ENCODE data around the gene LRRC56. TPM values are rescaled to one million over a fixed set of nuclear protein-coding genes. Genes with fewer than 3 reads are reported as not detected.

Gene LRRC56
- total and polyA plus RNA-seq, 2 of the 13 experiments (the other 11 are each of a cell fraction or from before 2014, with no cell fraction given) = 0.11 to 0.29 TPM

- TF ChIP-seq PCBP2 (optimal IDR thresholded peaks at IDR 0.05; ENCODE audit: low read depth, low read length, poor library complexity, severe bottlenecking) = no peak
- TF ChIP-seq ZSCAN12 (CRISPR knock-in tag; IDR thresholded peaks at IDR 0.05) = no peak
- TF ChIP-seq ZNF101 (CRISPR knock-in tag; IDR thresholded peaks at IDR 0.05; ENCODE audit: borderline replicate concordance, low read depth) = no peak
- TF ChIP-seq ZNF510 (CRISPR knock-in tag; IDR thresholded peaks at IDR 0.05; ENCODE audit: low read depth) = no peak
- 0 out of 2 replicates have a peak, but pooled peaks have one; percentile 17 for TF ChIP-seq HMG20B (CRISPR knock-in tag; conservative IDR thresholded peaks at IDR 0.05)
- peak; percentile 89 for TF ChIP-seq HNF1A (IDR thresholded peaks at IDR 0.05; ENCODE audit: low read depth)
- peak; percentile 96 for TF ChIP-seq HNF1A (CRISPR knock-in tag; IDR thresholded peaks at IDR 0.05; ENCODE audit: borderline replicate concordance)
- TF ChIP-seq RBM39 (IDR thresholded peaks at IDR 0.05; ENCODE audit: low read depth, low read length, poor library complexity, severe bottlenecking) = no peak
- no peak for TF ChIP-seq SNAPC4 (CRISPR knock-in tag; IDR thresholded peaks at IDR 0.05)
- TF ChIP-seq ZMAT3 (CRISPR knock-in tag; conservative IDR thresholded peaks at IDR 0.05) = no peak
- TF ChIP-seq ZBTB14 (CRISPR knock-in tag; IDR thresholded peaks at IDR 0.05) = peak; percentile 4; the same call in 1 of the 2 replicates
- TF ChIP-seq SP5 (CRISPR knock-in tag; IDR thresholded peaks at IDR 0.05; ENCODE audit: borderline replicate concordance, low read depth) = peak; percentile 61; the same call in 1 of the 2 replicates
- TF ChIP-seq ZNF234 (CRISPR knock-in tag; conservative IDR thresholded peaks at IDR 0.05) = no peak
- TF ChIP-seq BCL3 (CRISPR knock-in tag; IDR thresholded peaks at IDR 0.05) = no peak
- TF ChIP-seq RBFOX2 (IDR thresholded peaks at IDR 0.05; ENCODE audit: low read depth, low read length) = peak; percentile 72
- TF ChIP-seq ZNF563 (CRISPR knock-in tag; IDR thresholded peaks at IDR 0.05) = peak; percentile 57; the same call in 1 of the 2 replicates
Measured at GRCh38 chr11:561148-562003, 24.0 kb downstream of the LRRC56 start (continued).
